Activated naive CD8-positive, alpha-beta T cell (primary cell): ENCODE results near the gene ISCU.

Experiments
- H3K27ac Mint-ChIP-seq: one replicate; pipeline ENCODE4 v1.8.0; 2021; ENCODE audit warnings: mixed read lengths
- H3K27me3 Mint-ChIP-seq: one replicate; pipeline ENCODE4 v1.8.0; 2021; ENCODE audit warnings: mixed read lengths
- H3K36me3 Mint-ChIP-seq: one replicate; pipeline ENCODE4 v1.8.0; 2021; ENCODE audit warnings: mixed read lengths
- H3K4me1 Mint-ChIP-seq: one replicate; pipeline ENCODE4 v1.8.0; 2021; ENCODE audit warnings: low read depth, mixed read lengths
- H3K4me3 Mint-ChIP-seq: one replicate; pipeline ENCODE4 v1.8.0; 2021; ENCODE audit warnings: mild to moderate bottlenecking, mixed read lengths
- H3K9me3 Mint-ChIP-seq: one replicate; pipeline ENCODE4 v1.8.0; 2021; ENCODE audit warnings: low read depth, mixed read lengths

Gene ISCU

GRCh38 chr12:108562348-108563135 is at the start of gene ISCU:
TSS of gene ISCU (plus strand) at chr12:108562596. CDS start at chr12:108562623, 27 bp downstream.
- peak within 1 kb of the TSS; percentile 100 for H3K4me3 Mint-ChIP-seq
- peaks cover 57% of the 10 kb centered on the region for H3K4me1 Mint-ChIP-seq

GRCh38 chr12:108514468-108514972 is 47.9 kb upstream of the ISCU start:
- H3K27ac Mint-ChIP-seq: peak overlapping the region; percentile 84
- H3K27me3 Mint-ChIP-seq: no peaks in the 10 kb centered on the region
- peak overlapping the region; percentile 96 for H3K4me3 Mint-ChIP-seq
- H3K9me3 Mint-ChIP-seq: no peaks in the 10 kb centered on the region
- H3K4me1 Mint-ChIP-seq: peaks cover 21% of the 10 kb centered on the region
- H3K36me3 Mint-ChIP-seq: peaks cover under 1% of the 10 kb centered on the region

More at GRCh38 chr12:108562348-108563135, at the start of gene ISCU:
- Mint-ChIP-seq H3K27me3 (no peaks in the 10 kb centered on the region), H3K36me3 (peaks cover 2% of the 10 kb centered on the region), H3K9me3 (no peaks in the 10 kb centered on the region), H3K27ac (peak within 1 kb of the TSS; percentile 100)

GRCh38 chr12:108514973-108515814 is 47.2 kb upstream of the ISCU start, which contains the start of gene FICD:
TSS of gene FICD (plus strand) at chr12:108515277. CDS start at chr12:108516973, 1,696 bp downstream.
- H3K36me3 Mint-ChIP-seq: peaks cover 2% of the 10 kb centered on the region
- H3K27me3 Mint-ChIP-seq: no peaks in the 10 kb centered on the region
- no peaks in the 10 kb centered on the region for H3K9me3 Mint-ChIP-seq
- peak within 1 kb of the TSS; percentile 96 for H3K4me3 Mint-ChIP-seq
- H3K27ac Mint-ChIP-seq: peak within 1 kb of the TSS; percentile 89
- peaks cover 21% of the 10 kb centered on the region for H3K4me1 Mint-ChIP-seq

GRCh38 chr12:108515916-108516315 is 46.5 kb upstream of the ISCU start:
- peak overlapping the region; percentile 96 for H3K4me3 Mint-ChIP-seq
- peaks cover 21% of the 10 kb centered on the region for H3K4me1 Mint-ChIP-seq
- no peaks in the 10 kb centered on the region for H3K27me3 Mint-ChIP-seq
- peak overlapping the region; percentile 89 for H3K27ac Mint-ChIP-seq
- H3K9me3 Mint-ChIP-seq: no peaks in the 10 kb centered on the region
- H3K36me3 Mint-ChIP-seq: peaks cover 2% of the 10 kb centered on the region

GRCh38 chr12:108516511-108517275 is 45.7 kb upstream of the ISCU start:
- Mint-ChIP-seq H3K27ac (peak overlapping the region; percentile 89), H3K4me3 (peak overlapping the region; percentile 96), H3K27me3 (no peaks in the 10 kb centered on the region), H3K36me3 (peaks cover 2% of the 10 kb centered on the region), H3K4me1 (peaks cover 20% of the 10 kb centered on the region), H3K9me3 (no peaks in the 10 kb centered on the region)

- Mint-ChIP-seq H3K4me1 (peaks cover 15% of the 10 kb centered on the region), H3K27ac (no peak overlapping the region), H3K27me3 (no peaks in the 10 kb centered on the region), H3K36me3 (peaks cover 2% of the 10 kb centered on the region), H3K9me3 (no peaks in the 10 kb centered on the region), H3K4me3 (no peak overlapping the region)
These were observed 44.9 kb upstream of the ISCU start for GRCh38 chr12:108517288-108518100.

- no peaks in the 10 kb centered on the region for H3K27me3 Mint-ChIP-seq
- no peak overlapping the region for H3K4me3 Mint-ChIP-seq
- no peak overlapping the region for H3K27ac Mint-ChIP-seq
- H3K9me3 Mint-ChIP-seq: no peaks in the 10 kb centered on the region
- peaks cover 15% of the 10 kb centered on the region for H3K4me1 Mint-ChIP-seq
- H3K36me3 Mint-ChIP-seq: peaks cover 2% of the 10 kb centered on the region
These were observed 44.2 kb upstream of the ISCU start for GRCh38 chr12:108518101-108518715.

GRCh38 chr12:108518716-108519496 is 43.5 kb upstream of the ISCU start:
- Mint-ChIP-seq H3K9me3 (no peaks in the 10 kb centered on the region), H3K36me3 (peaks cover 2% of the 10 kb centered on the region), H3K27ac (no peak overlapping the region), H3K27me3 (no peaks in the 10 kb centered on the region), H3K4me1 (peaks cover 15% of the 10 kb centered on the region), H3K4me3 (no peak overlapping the region)

- H3K36me3 Mint-ChIP-seq: peaks cover 2% of the 10 kb centered on the region
- H3K27me3 Mint-ChIP-seq: no peaks in the 10 kb centered on the region
- no peak overlapping the region for H3K4me3 Mint-ChIP-seq
- H3K9me3 Mint-ChIP-seq: no peaks in the 10 kb centered on the region
- peak overlapping the region; percentile 43 for H3K27ac Mint-ChIP-seq
- peaks cover 15% of the 10 kb centered on the region for H3K4me1 Mint-ChIP-seq
These were observed 42.8 kb upstream of the ISCU start for GRCh38 chr12:108519558-108519957.

GRCh38 chr12:108523365-108523764 is 39.0 kb upstream of the ISCU start:
- Mint-ChIP-seq H3K4me3 (no peak overlapping the region), H3K36me3 (peaks cover 2% of the 10 kb centered on the region), H3K4me1 (peaks cover 3% of the 10 kb centered on the region), H3K27me3 (no peaks in the 10 kb centered on the region), H3K9me3 (no peaks in the 10 kb centered on the region), H3K27ac (no peak overlapping the region)

GRCh38 chr12:108525681-108526080 is 36.7 kb upstream of the ISCU start:
- H3K27me3 Mint-ChIP-seq: no peaks in the 10 kb centered on the region
- no peaks in the 10 kb centered on the region for H3K4me1 Mint-ChIP-seq
- no peaks in the 10 kb centered on the region for H3K9me3 Mint-ChIP-seq
- no peak overlapping the region for H3K4me3 Mint-ChIP-seq
- H3K36me3 Mint-ChIP-seq: peaks cover 3% of the 10 kb centered on the region
- peak overlapping the region; percentile 34 for H3K27ac Mint-ChIP-seq

- Mint-ChIP-seq H3K9me3 (no peaks in the 10 kb centered on the region), H3K4me1 (no peaks in the 10 kb centered on the region), H3K27ac (peak overlapping the region; percentile 41), H3K27me3 (no peaks in the 10 kb centered on the region), H3K36me3 (peaks cover 3% of the 10 kb centered on the region), H3K4me3 (no peak overlapping the region)
These were observed 35.8 kb upstream of the ISCU start for GRCh38 chr12:108526482-108527165.
